Nephron progenitor cell (in vitro differentiated cells): ENCODE measurements around the gene ZNF774.

Experiments
- DNase-seq: peaks from one replicate; pipeline ENCODE4 v3.0.0; 2021
- H3K27ac Mint-ChIP-seq: 2 replicates; pipeline ENCODE4 v1.8.0; 2021; ENCODE audit warnings: mild to moderate bottlenecking, moderate library complexity, mixed read lengths
- H3K27me3 Mint-ChIP-seq: 2 replicates; pipeline ENCODE4 v1.8.0; 2021; ENCODE audit warnings: mild to moderate bottlenecking, low read depth, mixed read lengths; ENCODE audit not compliant: poor library complexity
- H3K36me3 Mint-ChIP-seq: 2 replicates; pipeline ENCODE4 v1.8.0; 2021; ENCODE audit warnings: low read depth, mixed read lengths
- H3K4me1 Mint-ChIP-seq: 2 replicates; pipeline ENCODE4 v1.8.0; 2021; ENCODE audit warnings: mixed read lengths
- H3K4me3 Mint-ChIP-seq: 2 replicates; pipeline ENCODE4 v1.8.0; 2021; ENCODE audit warnings: mild to moderate bottlenecking, moderate library complexity, mixed read lengths
- H3K9me3 Mint-ChIP-seq: 2 replicates; pipeline ENCODE4 v1.8.0; 2021; ENCODE audit warnings: mild to moderate bottlenecking, moderate library complexity, mixed read lengths
- TF ChIP-seq, protein P1 (sequence below): fragments of 200-600 bp; sonication (generic); IDR thresholded peaks from 2 replicates; pipeline ENCODE4 v1.5.0; 2021; ENCODE audit warnings: antibody characterized with exemption

Gene ZNF774

DNA sequence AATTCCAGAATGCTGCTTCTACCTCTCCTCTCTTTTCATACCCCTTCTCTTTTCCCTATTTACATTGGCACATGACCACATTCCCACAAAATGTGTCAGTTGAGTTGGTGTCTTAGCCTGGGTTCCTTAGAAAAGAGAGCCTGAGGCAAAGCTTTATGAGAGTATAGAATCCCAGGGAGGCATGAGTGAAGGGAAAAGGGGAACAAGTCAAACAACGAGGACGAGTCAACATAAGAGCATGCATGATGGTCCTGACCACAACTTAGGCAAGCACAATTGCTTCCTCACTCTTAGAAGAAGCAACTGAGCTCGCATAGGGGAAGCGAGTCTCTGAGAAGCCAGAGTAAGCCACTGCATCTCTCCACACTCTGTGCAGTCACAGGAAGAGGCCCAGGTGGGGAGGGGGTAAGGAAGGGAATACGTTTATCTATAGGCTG lies 15.4 kb upstream of the ZNF774 start:
- Mint-ChIP-seq H3K9me3 (no peaks in the 10 kb centered on the region), H3K27ac (no peak overlapping the region), H3K36me3 (no peaks in the 10 kb centered on the region), H3K4me3 (no peak overlapping the region), H3K4me1 (peaks cover 6% of the 10 kb centered on the region), H3K27me3 (peaks cover 16% of the 10 kb centered on the region)
- no peak for DNase-seq
- TF ChIP-seq, protein P1, sequence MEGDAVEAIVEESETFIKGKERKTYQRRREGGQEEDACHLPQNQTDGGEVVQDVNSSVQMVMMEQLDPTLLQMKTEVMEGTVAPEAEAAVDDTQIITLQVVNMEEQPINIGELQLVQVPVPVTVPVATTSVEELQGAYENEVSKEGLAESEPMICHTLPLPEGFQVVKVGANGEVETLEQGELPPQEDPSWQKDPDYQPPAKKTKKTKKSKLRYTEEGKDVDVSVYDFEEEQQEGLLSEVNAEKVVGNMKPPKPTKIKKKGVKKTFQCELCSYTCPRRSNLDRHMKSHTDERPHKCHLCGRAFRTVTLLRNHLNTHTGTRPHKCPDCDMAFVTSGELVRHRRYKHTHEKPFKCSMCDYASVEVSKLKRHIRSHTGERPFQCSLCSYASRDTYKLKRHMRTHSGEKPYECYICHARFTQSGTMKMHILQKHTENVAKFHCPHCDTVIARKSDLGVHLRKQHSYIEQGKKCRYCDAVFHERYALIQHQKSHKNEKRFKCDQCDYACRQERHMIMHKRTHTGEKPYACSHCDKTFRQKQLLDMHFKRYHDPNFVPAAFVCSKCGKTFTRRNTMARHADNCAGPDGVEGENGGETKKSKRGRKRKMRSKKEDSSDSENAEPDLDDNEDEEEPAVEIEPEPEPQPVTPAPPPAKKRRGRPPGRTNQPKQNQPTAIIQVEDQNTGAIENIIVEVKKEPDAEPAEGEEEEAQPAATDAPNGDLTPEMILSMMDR, result no peak

DNA sequence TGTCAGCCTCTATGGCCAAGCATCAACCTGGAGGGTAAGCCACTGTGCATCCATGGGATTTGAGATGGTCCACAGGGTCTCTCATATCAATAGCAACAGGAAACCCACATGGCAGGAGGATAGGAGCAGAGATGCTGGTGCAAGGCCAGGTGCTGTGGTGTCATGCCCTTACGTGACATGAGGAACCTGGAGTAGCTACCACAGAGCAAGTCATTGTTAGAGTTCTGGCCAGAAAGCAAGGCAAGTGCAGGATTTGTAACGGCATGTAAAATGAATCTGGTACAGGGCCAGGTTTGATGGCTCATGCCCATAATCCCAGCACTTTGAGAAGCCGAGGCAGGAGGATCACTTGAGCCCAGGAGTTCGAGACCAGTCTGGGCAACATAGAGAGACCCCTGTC lies 14.8 kb upstream of the ZNF774 start:
- TF ChIP-seq, protein P1, result no peak
- H3K4me1 Mint-ChIP-seq, result peaks cover 6% of the 10 kb centered on the region
- no peaks in the 10 kb centered on the region for H3K9me3 Mint-ChIP-seq
- no peaks in the 10 kb centered on the region for H3K36me3 Mint-ChIP-seq
- H3K27ac Mint-ChIP-seq, result no peak overlapping the region
- H3K27me3 Mint-ChIP-seq, result peaks cover 16% of the 10 kb centered on the region
- no peak for DNase-seq
- no peak overlapping the region for H3K4me3 Mint-ChIP-seq

DNA sequence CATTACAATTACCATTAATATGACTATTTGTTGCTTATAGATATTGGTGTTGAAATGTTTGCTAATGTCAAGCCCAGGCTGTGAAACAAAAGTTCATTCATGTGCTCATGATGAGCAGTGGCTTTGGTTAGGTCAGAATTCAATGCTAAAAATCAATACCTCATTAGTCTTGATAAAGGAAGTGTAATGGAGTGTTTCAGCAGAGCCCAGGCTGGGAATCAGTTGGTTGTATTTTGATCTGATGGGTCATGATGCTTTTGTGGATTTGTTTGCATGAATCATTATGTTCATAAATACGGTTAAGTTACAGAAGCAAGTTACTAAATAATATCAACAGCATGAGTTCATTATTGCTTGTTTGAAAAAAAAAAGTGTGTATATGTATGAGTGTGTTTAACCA lies 13.6 kb upstream of the ZNF774 start:
- no peak for DNase-seq
- peaks cover 13% of the 10 kb centered on the region for H3K27me3 Mint-ChIP-seq

DNA sequence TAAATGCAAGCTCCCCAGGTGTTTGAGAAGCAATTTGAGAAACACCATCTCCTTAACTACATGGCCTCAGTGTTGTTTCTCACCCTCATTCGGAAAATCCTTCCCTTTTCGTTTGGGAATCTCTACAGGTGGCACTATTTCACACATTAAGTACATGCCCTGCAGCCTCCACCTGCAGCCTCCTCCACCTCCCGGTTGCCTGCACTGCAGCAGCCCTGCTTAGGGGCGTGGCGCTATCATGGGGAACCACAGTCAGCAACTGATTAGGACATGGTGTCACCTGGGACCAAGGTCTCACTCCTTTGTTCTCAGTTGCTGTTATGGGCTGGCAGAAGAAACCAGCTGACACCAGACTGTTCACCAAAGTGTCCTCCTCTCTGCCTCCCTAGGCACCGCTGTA lies 11.7 kb upstream of the ZNF774 start:
- no peak for DNase-seq
- peaks cover 17% of the 10 kb centered on the region for H3K27me3 Mint-ChIP-seq
- no peaks in the 10 kb centered on the region for H3K4me1 Mint-ChIP-seq
- TF ChIP-seq, protein P1, result no peak
- no peaks in the 10 kb centered on the region for H3K36me3 Mint-ChIP-seq
- no peaks in the 10 kb centered on the region for H3K9me3 Mint-ChIP-seq
- H3K4me3 Mint-ChIP-seq, result no peak overlapping the region
- H3K27ac Mint-ChIP-seq, result no peak overlapping the region

More for the DNA sequence above, 13.6 kb upstream of the ZNF774 start:
- Mint-ChIP-seq H3K9me3 (no peaks in the 10 kb centered on the region), H3K27ac (no peak overlapping the region), H3K4me3 (no peak overlapping the region), H3K36me3 (no peaks in the 10 kb centered on the region), H3K4me1 (no peaks in the 10 kb centered on the region)
- TF ChIP-seq, protein P1, result no peak

DNA sequence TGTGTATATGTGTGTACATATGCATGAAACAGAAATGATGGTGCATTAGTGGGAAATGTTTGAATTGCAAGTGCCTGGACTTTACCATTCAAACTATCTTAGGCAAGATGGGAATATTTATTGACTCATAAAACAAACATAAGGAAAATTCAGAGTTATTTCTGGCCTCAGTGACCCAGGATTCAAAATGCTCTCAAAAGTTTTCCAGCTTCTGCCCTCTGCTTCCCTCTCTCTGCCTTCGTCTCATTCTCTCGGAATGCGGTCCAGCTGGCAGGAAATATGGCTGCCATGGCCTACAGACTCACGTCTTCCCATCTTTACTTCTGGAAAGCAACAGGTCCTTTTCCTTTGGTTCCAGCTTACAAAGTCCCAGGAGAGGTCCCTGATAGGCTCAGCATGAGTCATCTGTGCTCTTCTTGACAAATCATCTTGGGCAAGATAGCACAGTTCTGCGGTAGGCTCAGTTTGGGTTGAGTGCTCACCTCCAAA lies 8.7 kb upstream of the ZNF774 start:
- Mint-ChIP-seq H3K27ac (no peak overlapping the region), H3K27me3 (peaks cover 27% of the 10 kb centered on the region), H3K4me3 (no peak overlapping the region), H3K4me1 (no peaks in the 10 kb centered on the region), H3K36me3 (no peaks in the 10 kb centered on the region), H3K9me3 (no peaks in the 10 kb centered on the region)
- DNase-seq, result no peak
- TF ChIP-seq, protein P1, result no peak

DNA sequence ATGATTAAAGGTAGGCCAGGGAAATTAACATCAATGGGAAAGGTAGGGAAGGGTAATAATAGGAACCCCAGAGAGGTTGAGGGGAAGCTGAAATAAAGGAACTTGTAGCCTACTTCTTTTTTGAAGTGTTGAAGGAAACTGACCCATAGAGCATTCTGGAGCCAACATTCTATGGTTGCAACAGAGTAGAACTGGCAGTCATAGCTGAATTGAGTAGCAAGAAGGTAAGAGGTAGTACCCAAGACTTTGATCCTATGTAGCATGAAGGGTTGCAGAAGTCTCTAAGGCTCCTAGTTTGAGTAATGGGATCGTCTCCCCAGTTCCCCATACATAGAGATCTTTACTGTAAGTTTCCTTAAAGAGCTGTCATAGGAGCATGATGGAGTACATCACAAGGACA lies 7.4 kb upstream of the ZNF774 start:
- Mint-ChIP-seq H3K27ac (no peak overlapping the region), H3K9me3 (no peaks in the 10 kb centered on the region), H3K27me3 (peaks cover 23% of the 10 kb centered on the region), H3K4me1 (no peaks in the 10 kb centered on the region), H3K36me3 (no peaks in the 10 kb centered on the region), H3K4me3 (no peak overlapping the region)
- no peak for DNase-seq
- TF ChIP-seq, protein P1, result no peak
